Activated CD8-positive, alpha-beta memory T cell treated with anti-CD3 and anti-CD28 coated beads, Interleukin-2, amount 10 ng/mL, durations not matched to agents 7 days and 5 days (primary cell): ENCODE results near the gene RAD9A. TPM values are rescaled to one million over a fixed set of nuclear protein-coding genes. Genes with fewer than 3 reads are reported as not detected.

Experiments
- ATAC-seq: fragments of 150-1000 bp; cut with Tn5 transposase; one replicate; pipeline ENCODE4 v1.10.0; 2021; ENCODE audit warnings: moderate library complexity
- CTCF ChIA-PET: fragments of 350-600 bp; sonication (Branson Sonifier 250); formaldehyde crosslinking; loops from one replicate; lab custom pipeline; 2021; ENCODE audit warnings: antibody characterized with exemption; lab: Charles Lee
- DNase-seq: peaks from one replicate; pipeline ENCODE4 v3.0.0-alpha.2; 2020
- H3K27ac Mint-ChIP-seq: one replicate; pipeline ENCODE4 v1.8.0; 2021; ENCODE audit warnings: mild to moderate bottlenecking, mixed read lengths
- H3K27me3 Mint-ChIP-seq: one replicate; pipeline ENCODE4 v1.8.0; 2021; ENCODE audit warnings: mixed read lengths
- H3K36me3 Mint-ChIP-seq: one replicate; pipeline ENCODE4 v1.8.0; 2021; ENCODE audit warnings: mild to moderate bottlenecking, mixed read lengths
- H3K4me1 Mint-ChIP-seq: one replicate; pipeline ENCODE4 v1.8.0; 2021; ENCODE audit warnings: mixed read lengths
- H3K4me3 Mint-ChIP-seq: one replicate; pipeline ENCODE4 v1.8.0; 2021; ENCODE audit warnings: mild to moderate bottlenecking, moderate library complexity, mixed read lengths
- H3K9me3 Mint-ChIP-seq: one replicate; pipeline ENCODE4 v1.8.0; 2022; ENCODE audit warnings: low read depth, mixed read lengths
- total RNA-seq, 2 experiments: library from RNA; stranded (reverse); gene quantifications; one replicate each; pipeline ENCODE4 v1.2.3, GENCODE V29; 2021

The RAD9A gene
- 10 to 100 TPM; 49.6 to 80.5 TPM for total RNA-seq

DNA sequence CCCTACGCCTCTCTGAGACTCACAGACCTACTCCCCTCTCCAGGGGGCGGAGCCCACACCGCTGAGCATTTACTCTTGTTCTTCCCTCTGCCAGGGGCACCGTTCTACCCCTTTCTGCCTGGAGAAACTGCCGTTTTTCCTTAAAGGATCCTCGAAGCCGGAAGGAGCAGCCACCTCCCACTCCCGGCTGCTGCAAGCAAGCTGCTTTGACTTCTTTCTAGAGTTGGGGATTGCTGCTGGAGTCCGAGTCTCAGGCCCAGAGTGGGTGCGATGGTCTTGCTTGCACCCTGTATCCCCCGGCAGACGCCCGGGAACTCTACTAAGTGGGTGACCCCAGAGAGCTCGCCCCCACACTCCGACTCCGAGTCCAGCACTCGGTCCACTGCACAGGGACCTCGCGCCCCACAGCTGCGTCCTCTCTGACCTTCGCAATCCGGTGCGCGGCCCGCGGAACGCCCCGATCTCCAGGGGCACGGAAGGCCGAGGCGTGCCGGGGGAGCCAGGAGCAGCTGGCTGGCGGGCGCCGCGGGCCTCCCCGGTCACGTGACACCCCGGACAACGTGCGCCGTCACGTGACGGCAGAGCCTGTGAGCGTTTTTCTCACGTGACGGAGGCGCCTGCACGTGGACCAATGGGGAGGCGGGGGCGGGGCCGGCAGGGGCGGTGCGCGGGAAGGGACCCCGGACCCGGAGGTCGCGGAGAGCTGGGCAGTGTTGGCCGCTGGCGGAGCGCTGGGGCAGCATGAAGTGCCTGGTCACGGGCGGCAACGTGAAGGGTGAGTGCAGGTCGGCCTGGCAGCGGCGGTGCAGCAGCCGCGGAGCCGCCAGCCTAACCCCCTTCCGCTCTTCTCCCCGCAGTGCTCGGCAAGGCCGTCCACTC, at the start of gene RAD9A:
Gene RAD9A, plus strand, starts transcription at position 683 of the 879 bp plus-strand sequence. Its CDS starts 59 bp downstream, at position 742.
- H3K4me3 Mint-ChIP-seq = peak within 1 kb of the TSS; percentile 95
- DNase-seq (peak; percentile 97), ATAC-seq (peak; percentile 88)
- H3K36me3 Mint-ChIP-seq = peaks cover 15% of the 10 kb centered on the region
- no peaks in the 10 kb centered on the region for H3K27me3 Mint-ChIP-seq
- H3K9me3 Mint-ChIP-seq = no peaks in the 10 kb centered on the region
- peaks cover 40% of the 10 kb centered on the region for H3K4me1 Mint-ChIP-seq
- H3K27ac Mint-ChIP-seq = peak within 1 kb of the TSS; percentile 80
- CTCF ChIA-PET = interaction anchor here (0.8 to 32.6 kb wide), 14 partner anchors 10 to 129 kb away, joined by 3 to 1153 read pairs (median 5); partner anchors contain the start of genes CLCF1, PITPNM1, POLD4 and PPP1CA

GRCh38 chr11:67344264-67344663, 47.5 kb upstream of the RAD9A start:
- no peak for DNase-seq
- Mint-ChIP-seq H3K27me3 (no peaks in the 10 kb centered on the region), H3K4me1 (peaks cover 29% of the 10 kb centered on the region), H3K4me3 (no peak overlapping the region), H3K9me3 (no peaks in the 10 kb centered on the region), H3K27ac (peak overlapping the region; percentile 66), H3K36me3 (no peaks in the 10 kb centered on the region)
- peak; percentile 17 for ATAC-seq
- CTCF ChIA-PET = interaction anchor here (0.7 to 4.5 kb wide), 5 partner anchors 14 to 37 kb away, joined by 4 to 55 read pairs (median 24); partner anchors contain the start of gene CLCF1

DNA sequence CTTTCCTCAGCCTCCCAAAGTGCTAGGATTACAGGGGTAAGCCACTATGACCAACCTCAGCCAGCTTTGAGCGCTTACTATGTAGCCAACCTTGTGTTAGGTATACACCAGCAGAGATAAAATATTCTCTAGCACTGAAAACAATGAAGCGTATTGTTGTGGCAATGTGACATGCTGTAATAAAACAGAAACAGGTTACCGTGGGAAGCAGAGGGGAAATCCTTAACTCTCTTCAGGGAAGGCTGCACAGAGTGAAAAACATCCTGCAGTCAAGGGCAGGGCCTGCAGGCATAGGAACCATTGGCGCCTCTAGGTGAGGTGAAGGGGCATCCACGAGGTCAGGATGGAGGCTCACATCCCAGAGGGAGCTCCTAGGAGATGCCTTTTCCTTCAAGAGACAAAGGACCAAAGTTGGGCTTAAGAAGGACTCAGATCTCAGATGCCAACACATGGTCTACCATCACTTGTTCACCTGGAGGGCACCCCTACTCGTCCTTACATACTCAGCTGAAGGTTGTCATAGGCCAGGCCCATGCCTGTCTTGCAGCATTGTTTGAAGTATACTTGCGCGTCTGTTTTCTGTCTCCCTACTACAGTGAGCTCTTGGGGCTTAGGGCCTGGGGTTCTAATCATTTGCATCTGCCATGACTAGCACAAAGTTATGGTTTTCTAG, 46.4 kb upstream of the RAD9A start:
- no peaks in the 10 kb centered on the region for H3K27me3 Mint-ChIP-seq
- H3K4me1 Mint-ChIP-seq = peaks cover 29% of the 10 kb centered on the region
- H3K9me3 Mint-ChIP-seq = no peaks in the 10 kb centered on the region
- DNase-seq = no peak
- peak; percentile 46 for ATAC-seq
- no peaks in the 10 kb centered on the region for H3K36me3 Mint-ChIP-seq
- CTCF ChIA-PET = interaction anchor here (0.8 to 4.5 kb wide), 29 partner anchors 9 to 290 kb away, joined by 3 to 55 read pairs (median 6); partner anchors contain the start of genes CDK2AP2, CLCF1, GRK2 and NUDT8
- no peak overlapping the region for H3K27ac Mint-ChIP-seq
- no peak overlapping the region for H3K4me3 Mint-ChIP-seq

DNA sequence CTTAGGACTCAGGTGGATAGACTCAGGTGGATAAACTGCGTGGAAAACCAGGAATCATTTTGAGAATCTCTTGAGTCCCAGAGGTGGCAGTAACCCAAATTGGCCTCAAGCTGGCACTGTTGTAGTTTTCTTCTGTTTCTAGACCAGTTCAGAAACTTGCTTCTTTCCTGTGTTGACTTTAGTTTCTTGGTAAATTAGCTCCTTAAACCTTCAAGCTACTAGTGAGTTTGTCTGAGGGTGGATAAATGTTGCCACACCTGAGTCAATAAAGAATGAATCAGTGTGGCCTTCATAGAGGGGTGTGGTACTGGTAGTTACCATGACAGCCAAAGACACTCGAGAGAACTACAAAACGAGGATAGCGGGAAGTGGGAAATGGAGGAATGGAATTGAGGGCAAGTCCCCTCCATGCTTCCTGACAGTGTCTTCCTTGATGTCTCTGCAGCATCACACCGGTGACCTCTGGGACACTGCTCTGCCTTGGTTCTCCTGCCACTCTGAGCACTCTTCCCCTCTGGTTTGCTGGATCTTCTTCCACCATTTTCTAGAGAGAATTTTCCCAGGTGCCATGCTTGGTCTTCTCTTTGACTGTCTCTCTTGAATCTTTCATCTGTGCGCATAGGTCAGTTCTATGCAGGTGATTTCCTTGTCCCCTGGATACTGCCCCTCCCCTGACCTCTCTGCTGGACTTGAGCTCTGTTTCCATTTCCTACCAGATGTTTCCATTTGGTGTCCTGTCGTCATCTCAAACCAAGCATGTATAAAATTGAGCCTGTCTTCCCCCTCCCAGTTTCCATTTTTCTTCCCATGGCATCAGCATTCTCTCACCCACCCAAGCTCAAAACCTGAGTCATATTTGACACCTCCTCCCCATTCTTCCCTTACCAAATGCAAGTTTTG, 45.6 kb upstream of the RAD9A start:
- no peak overlapping the region for H3K27ac Mint-ChIP-seq
- H3K4me1 Mint-ChIP-seq = peaks cover 31% of the 10 kb centered on the region
- DNase-seq (no peak), ATAC-seq (peak; percentile 70)
- H3K9me3 Mint-ChIP-seq = no peaks in the 10 kb centered on the region
- no peaks in the 10 kb centered on the region for H3K27me3 Mint-ChIP-seq
- CTCF ChIA-PET = interaction anchor here (0.7 to 4.5 kb wide), 31 partner anchors 8 to 290 kb away, joined by 3 to 55 read pairs (median 5); partner anchors contain the start of genes CDK2AP2, CLCF1, GRK2 and NUDT8
- H3K4me3 Mint-ChIP-seq = no peak overlapping the region
- H3K36me3 Mint-ChIP-seq = no peaks in the 10 kb centered on the region

- Mint-ChIP-seq H3K36me3 (peaks cover 1% of the 10 kb centered on the region), H3K4me1 (peaks cover 43% of the 10 kb centered on the region), H3K27me3 (no peaks in the 10 kb centered on the region), H3K9me3 (no peaks in the 10 kb centered on the region), H3K4me3 (no peak overlapping the region), H3K27ac (no peak overlapping the region)
- no peak for ATAC-seq
- DNase-seq = no peak
- CTCF ChIA-PET = interaction anchor here (0.8 to 26.6 kb wide), 12 partner anchors 10 to 281 kb away, joined by 3 to 1153 read pairs (median 22); partner anchors contain the start of genes CLCF1, PPP1CA and RAD9A
Measured at GRCh38 chr11:67347964-67348749, 43.6 kb upstream of the RAD9A start.

DNA sequence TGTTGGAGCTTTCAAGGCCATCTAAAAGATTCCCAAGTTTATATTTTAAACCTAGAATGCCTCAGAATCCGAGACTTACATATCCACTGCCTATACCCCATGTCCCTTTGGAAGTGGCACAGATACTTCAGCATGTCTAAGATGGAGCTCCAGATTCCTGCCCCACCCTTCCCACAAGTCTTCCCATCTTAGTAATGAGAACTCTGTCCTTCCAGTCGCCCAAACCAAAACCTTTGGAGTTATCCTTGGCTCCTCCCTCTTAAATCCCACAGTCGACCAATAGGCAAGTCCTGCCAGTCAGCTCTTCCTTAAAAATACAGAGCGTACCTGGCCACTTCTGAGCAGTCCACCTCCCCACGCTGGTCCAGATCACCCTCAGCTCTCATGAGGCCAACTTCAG, 42.8 kb upstream of the RAD9A start:
- peaks cover 46% of the 10 kb centered on the region for H3K4me1 Mint-ChIP-seq
- DNase-seq = no peak
- no peak overlapping the region for H3K4me3 Mint-ChIP-seq
- peaks cover 1% of the 10 kb centered on the region for H3K36me3 Mint-ChIP-seq
- H3K27me3 Mint-ChIP-seq = no peaks in the 10 kb centered on the region
- no peaks in the 10 kb centered on the region for H3K9me3 Mint-ChIP-seq
- CTCF ChIA-PET = interaction anchor here (0.8 to 26.6 kb wide), 6 partner anchors 9 to 280 kb away, joined by 3 to 1153 read pairs (median 4); partner anchors contain the start of genes CLCF1 and RAD9A
- ATAC-seq = no peak
- no peak overlapping the region for H3K27ac Mint-ChIP-seq

- Mint-ChIP-seq H3K4me3 (no peak overlapping the region), H3K27ac (no peak overlapping the region), H3K36me3 (peaks cover 1% of the 10 kb centered on the region), H3K9me3 (no peaks in the 10 kb centered on the region), H3K27me3 (no peaks in the 10 kb centered on the region), H3K4me1 (peaks cover 46% of the 10 kb centered on the region)
- CTCF ChIA-PET = interaction anchor here (0.8 to 26.6 kb wide), 6 partner anchors 9 to 279 kb away, joined by 3 to 1153 read pairs (median 4); partner anchors contain the start of genes CLCF1 and RAD9A
- DNase-seq (no peak), ATAC-seq (no peak)
Measured at GRCh38 chr11:67349457-67349856, 42.3 kb upstream of the RAD9A start.

GRCh38 chr11:67349928-67350465, 41.8 kb upstream of the RAD9A start:
- CTCF ChIA-PET = interaction anchor here (0.9 to 26.6 kb wide), 13 partner anchors 8 to 125 kb away, joined by 3 to 1153 read pairs (median 4); partner anchors contain the start of genes ANKRD13D, CLCF1 and RAD9A
- H3K9me3 Mint-ChIP-seq = no peaks in the 10 kb centered on the region
- no peak overlapping the region for H3K4me3 Mint-ChIP-seq
- H3K27me3 Mint-ChIP-seq = no peaks in the 10 kb centered on the region
- peaks cover 47% of the 10 kb centered on the region for H3K4me1 Mint-ChIP-seq
- peaks cover 1% of the 10 kb centered on the region for H3K36me3 Mint-ChIP-seq
- ATAC-seq = no peak
- no peak overlapping the region for H3K27ac Mint-ChIP-seq
- no peak for DNase-seq

DNA sequence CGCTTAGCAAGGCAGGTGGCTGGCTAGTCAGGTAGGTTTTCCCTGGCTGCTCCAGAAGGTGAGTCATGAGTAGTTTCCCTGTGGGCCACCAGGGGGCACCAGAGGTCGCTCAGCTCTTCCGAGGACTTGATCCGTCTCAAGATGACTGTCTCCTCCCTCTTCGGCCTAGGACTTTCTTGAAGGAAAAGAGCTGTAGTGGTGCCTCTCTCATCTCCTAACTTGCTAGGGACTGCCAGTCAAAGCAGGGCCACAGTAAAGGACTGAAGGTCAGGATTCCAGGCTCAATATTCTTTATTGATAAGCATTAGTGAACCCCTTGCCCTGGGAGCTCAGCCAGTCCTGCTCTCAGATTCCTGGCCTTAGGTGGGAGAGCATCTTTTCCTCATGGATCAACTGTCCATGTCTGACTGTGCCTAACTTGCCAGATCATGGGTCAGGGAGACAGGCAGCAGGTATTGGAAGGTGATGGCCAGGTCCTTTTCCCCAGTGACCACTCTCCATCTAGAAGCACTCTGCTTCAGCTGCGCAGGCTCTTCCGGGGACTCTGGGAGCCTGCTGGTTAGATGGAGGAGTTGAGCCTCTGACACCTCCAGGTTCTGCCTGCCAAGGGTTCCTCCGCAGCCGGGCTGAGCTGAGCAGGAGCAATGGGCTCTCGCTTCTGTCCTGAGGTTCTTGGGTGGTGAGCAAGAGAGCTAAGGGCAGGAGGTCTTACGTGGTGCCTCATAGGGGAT, 40.3 kb upstream of the RAD9A start:
- ATAC-seq = no peak
- CTCF ChIA-PET = interaction anchor here (0.8 to 26.6 kb wide), 32 partner anchors 8 to 279 kb away, joined by 3 to 1153 read pairs (median 6); partner anchors contain the start of genes ANKRD13D, CDK2AP2, CLCF1 and GPR152

GRCh38 chr11:67352546-67353316, 39.1 kb upstream of the RAD9A start:
- DNase-seq = peak; percentile 80
- ATAC-seq = peak; percentile 56
- peak overlapping the region; percentile 89 for H3K4me3 Mint-ChIP-seq
- peak overlapping the region; percentile 97 for H3K27ac Mint-ChIP-seq
- CTCF ChIA-PET = interaction anchor here (0.8 to 26.6 kb wide), 22 partner anchors 18 to 277 kb away, joined by 3 to 1153 read pairs (median 4); partner anchors contain the start of genes ANKRD13D, CDK2AP2, CLCF1 and NUDT8
- peaks cover 36% of the 10 kb centered on the region for H3K4me1 Mint-ChIP-seq
- peaks cover 1% of the 10 kb centered on the region for H3K27me3 Mint-ChIP-seq
- peaks cover 1% of the 10 kb centered on the region for H3K36me3 Mint-ChIP-seq
- no peaks in the 10 kb centered on the region for H3K9me3 Mint-ChIP-seq

More for the DNA sequence above, 40.3 kb upstream of the RAD9A start:
- Mint-ChIP-seq H3K4me3 (peak overlapping the region; percentile 37), H3K9me3 (no peaks in the 10 kb centered on the region), H3K4me1 (peaks cover 34% of the 10 kb centered on the region), H3K27me3 (no peaks in the 10 kb centered on the region), H3K27ac (peak overlapping the region; percentile 75), H3K36me3 (peaks cover 1% of the 10 kb centered on the region)
- DNase-seq = peak; percentile 65
